ENCODE data around the gene KCNAB1. TPM values are rescaled to one million over a fixed set of nuclear protein-coding genes. Genes with fewer than 3 reads are reported as not detected.

KCNAB1 gene
- polyA plus RNA-seq, 4 donors = 1.0 to 3.9 TPM; not detected in 2

DNA sequence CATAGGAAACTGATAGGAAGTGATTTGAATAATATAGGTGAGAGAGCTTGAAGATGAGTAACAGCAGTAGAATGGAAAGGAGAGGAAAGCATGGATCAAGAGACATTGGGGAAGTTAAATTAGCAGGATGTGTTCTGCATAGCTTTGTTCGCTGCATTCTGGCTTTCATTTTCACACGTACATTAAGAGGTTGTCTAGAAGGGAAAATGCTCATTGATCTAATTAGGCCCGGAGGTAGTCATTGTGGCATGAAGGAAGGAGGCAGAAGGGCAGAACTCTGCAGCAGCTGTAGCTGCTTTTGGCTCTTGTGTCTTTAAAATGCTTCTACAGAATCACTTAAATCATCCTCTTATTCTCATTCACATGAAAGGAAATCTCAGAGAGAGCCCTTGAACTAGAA, 40.3 kb downstream of the KCNAB1 start:
- Histone ChIP-seq H3K36me3 (ENCODE audit: control insufficient read depth in 3 of 3, insufficient read depth in 2 of 3, low read depth in 1 of 3, low read length in 3 of 3) (no peaks in the 10 kb centered on the region), H3K27me3 (ENCODE audit: control insufficient read depth in 3 of 3, insufficient read depth in 3 of 3, low read length in 3 of 3) (no peaks in the 10 kb centered on the region), H3K27ac (ENCODE audit: low read depth in 1 of 3, low read length in 2 of 3) (no peak overlapping the region), H3K4me3 (ENCODE audit: low read depth in 1 of 3, low read length in 3 of 3) (no peak overlapping the region), H3K4me1 (ENCODE audit: control insufficient read depth in 3 of 3, insufficient read depth in 2 of 3, low read depth in 1 of 3, low read length in 2 of 3) (no peaks in the 10 kb centered on the region), H3K9me3 (ENCODE audit: control insufficient read depth in 2 of 2, insufficient read depth in 1 of 2, low read depth in 1 of 2, low read length in 1 of 2) (peaks cover 0 to 4% of the 10 kb centered on the region in 2 donors)
- 30 to 40% (median 36%) methylated on average over 3 of the region's 3 CpGs for WGBS, 3 donors
- DNase-seq = peak in 1 of 2 donors; percentile 16
- FAIRE-seq = no peak

- no peaks in the 10 kb centered on the region for H3K9me3 ChIP-seq (ENCODE audit: control insufficient read depth in 2 of 2, insufficient read depth in 1 of 2, low read depth in 1 of 2, low read length in 1 of 2)
- no peak overlapping the region for H3K27ac ChIP-seq (ENCODE audit: low read depth in 1 of 3, low read length in 2 of 3)
- no peak overlapping the region for H3K4me3 ChIP-seq (ENCODE audit: low read depth in 1 of 3, low read length in 3 of 3)
- H3K4me1 ChIP-seq (ENCODE audit: control insufficient read depth in 3 of 3, insufficient read depth in 2 of 3, low read depth in 1 of 3, low read length in 2 of 3) = no peaks in the 10 kb centered on the region
- no peak for DNase-seq
- H3K27me3 ChIP-seq (ENCODE audit: control insufficient read depth in 3 of 3, insufficient read depth in 3 of 3, low read length in 3 of 3) = no peaks in the 10 kb centered on the region
- FAIRE-seq = no peak
- H3K36me3 ChIP-seq (ENCODE audit: control insufficient read depth in 3 of 3, insufficient read depth in 2 of 3, low read depth in 1 of 3, low read length in 3 of 3) = no peaks in the 10 kb centered on the region
- WGBS, 3 donors = 20 to 48% (median 46%) methylated on average over 1 of the region's 1 CpG
Observed at GRCh38 chr3:156161172-156161571, 40.8 kb downstream of the KCNAB1 start.

DNA sequence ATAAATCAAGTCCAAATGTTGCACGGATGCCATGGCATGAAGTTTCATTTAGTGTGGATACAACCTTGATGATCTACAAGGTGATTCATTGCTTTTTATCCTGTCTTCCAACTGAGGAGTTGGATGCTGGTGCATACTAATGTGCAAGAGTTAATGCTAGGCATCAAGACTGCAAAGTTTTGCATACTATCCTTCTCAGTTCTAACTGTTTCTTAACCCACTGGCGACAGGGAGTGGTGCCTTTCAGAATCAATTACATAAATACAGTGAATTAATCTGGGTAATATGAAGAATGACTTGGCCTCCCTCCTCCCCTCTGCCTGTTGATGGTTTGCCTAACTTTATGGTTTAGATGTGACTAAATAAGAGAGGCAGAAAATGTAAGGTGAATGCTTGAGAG, 43.5 kb downstream of the KCNAB1 start:
- no peak overlapping the region for H3K4me3 ChIP-seq (ENCODE audit: low read depth in 1 of 3, low read length in 3 of 3)
- H3K36me3 ChIP-seq (ENCODE audit: control insufficient read depth in 3 of 3, insufficient read depth in 2 of 3, low read depth in 1 of 3, low read length in 3 of 3) = no peaks in the 10 kb centered on the region
- peaks cover 0 to 2% (median 0%) of the 10 kb centered on the region in 3 donors for H3K27me3 ChIP-seq (ENCODE audit: control insufficient read depth in 3 of 3, insufficient read depth in 3 of 3, low read length in 3 of 3)
- H3K27ac ChIP-seq (ENCODE audit: low read depth in 1 of 3, low read length in 2 of 3) = no peak overlapping the region
- no peaks in the 10 kb centered on the region for H3K9me3 ChIP-seq (ENCODE audit: control insufficient read depth in 2 of 2, insufficient read depth in 1 of 2, low read depth in 1 of 2, low read length in 1 of 2)
- H3K4me1 ChIP-seq (ENCODE audit: control insufficient read depth in 3 of 3, insufficient read depth in 2 of 3, low read depth in 1 of 3, low read length in 2 of 3) = no peaks in the 10 kb centered on the region
- no peak for FAIRE-seq
- no peak for DNase-seq
- 77 to 81% (median 77%) methylated on average over 2 of the region's 2 CpGs for WGBS, 3 donors

- peaks cover 0 to 2% (median 0%) of the 10 kb centered on the region in 3 donors for H3K27me3 ChIP-seq (ENCODE audit: control insufficient read depth in 3 of 3, insufficient read depth in 3 of 3, low read length in 3 of 3)
- no peak overlapping the region for H3K27ac ChIP-seq (ENCODE audit: low read depth in 1 of 3, low read length in 2 of 3)
- no peak overlapping the region for H3K4me3 ChIP-seq (ENCODE audit: low read depth in 1 of 3, low read length in 3 of 3)
- no peaks in the 10 kb centered on the region for H3K4me1 ChIP-seq (ENCODE audit: control insufficient read depth in 3 of 3, insufficient read depth in 2 of 3, low read depth in 1 of 3, low read length in 2 of 3)
- DNase-seq = no peak
- no peaks in the 10 kb centered on the region for H3K36me3 ChIP-seq (ENCODE audit: control insufficient read depth in 3 of 3, insufficient read depth in 2 of 3, low read depth in 1 of 3, low read length in 3 of 3)
- no peaks in the 10 kb centered on the region for H3K9me3 ChIP-seq (ENCODE audit: control insufficient read depth in 2 of 2, insufficient read depth in 1 of 2, low read depth in 1 of 2, low read length in 1 of 2)
- no peak for FAIRE-seq
- 71 to 85% (median 84%) methylated on average over 4 of the region's 4 CpGs for WGBS, 3 donors
Observed at GRCh38 chr3:156166808-156167207, 46.4 kb downstream of the KCNAB1 start.

- Histone ChIP-seq H3K4me1 (ENCODE audit: control insufficient read depth in 3 of 3, insufficient read depth in 2 of 3, low read depth in 1 of 3, low read length in 2 of 3) (no peaks in the 10 kb centered on the region), H3K27me3 (ENCODE audit: control insufficient read depth in 3 of 3, insufficient read depth in 3 of 3, low read length in 3 of 3) (peaks cover 0 to 2% (median 0%) of the 10 kb centered on the region in 3 donors), H3K27ac (ENCODE audit: low read depth in 1 of 3, low read length in 2 of 3) (no peak overlapping the region), H3K9me3 (ENCODE audit: control insufficient read depth in 2 of 2, insufficient read depth in 1 of 2, low read depth in 1 of 2, low read length in 1 of 2) (no peaks in the 10 kb centered on the region), H3K4me3 (ENCODE audit: low read depth in 1 of 3, low read length in 3 of 3) (no peak overlapping the region), H3K36me3 (ENCODE audit: control insufficient read depth in 3 of 3, insufficient read depth in 2 of 3, low read depth in 1 of 3, low read length in 3 of 3) (no peaks in the 10 kb centered on the region)
- FAIRE-seq (no peak), DNase-seq (no peak)
Observed at GRCh38 chr3:156170571-156170970, 50.2 kb downstream of the KCNAB1 start.

GRCh38 chr3:156171281-156172267, 51.2 kb downstream of the KCNAB1 start:
- peaks cover 0 to 2% (median 0%) of the 10 kb centered on the region in 3 donors for H3K27me3 ChIP-seq (ENCODE audit: control insufficient read depth in 3 of 3, insufficient read depth in 3 of 3, low read length in 3 of 3)
- DNase-seq = no peak
- no peak for FAIRE-seq
- no peaks in the 10 kb centered on the region for H3K36me3 ChIP-seq (ENCODE audit: control insufficient read depth in 3 of 3, insufficient read depth in 2 of 3, low read depth in 1 of 3, low read length in 3 of 3)
- H3K4me1 ChIP-seq (ENCODE audit: control insufficient read depth in 3 of 3, insufficient read depth in 2 of 3, low read depth in 1 of 3, low read length in 2 of 3) = no peaks in the 10 kb centered on the region
- H3K4me3 ChIP-seq (ENCODE audit: low read depth in 1 of 3, low read length in 3 of 3) = no peak overlapping the region
- 39 to 61% (median 46%) methylated on average over 5 of the region's 5 CpGs for WGBS, 3 donors
- no peaks in the 10 kb centered on the region for H3K9me3 ChIP-seq (ENCODE audit: control insufficient read depth in 2 of 2, insufficient read depth in 1 of 2, low read depth in 1 of 2, low read length in 1 of 2)
- no peak overlapping the region for H3K27ac ChIP-seq (ENCODE audit: low read depth in 1 of 3, low read length in 2 of 3)

DNA sequence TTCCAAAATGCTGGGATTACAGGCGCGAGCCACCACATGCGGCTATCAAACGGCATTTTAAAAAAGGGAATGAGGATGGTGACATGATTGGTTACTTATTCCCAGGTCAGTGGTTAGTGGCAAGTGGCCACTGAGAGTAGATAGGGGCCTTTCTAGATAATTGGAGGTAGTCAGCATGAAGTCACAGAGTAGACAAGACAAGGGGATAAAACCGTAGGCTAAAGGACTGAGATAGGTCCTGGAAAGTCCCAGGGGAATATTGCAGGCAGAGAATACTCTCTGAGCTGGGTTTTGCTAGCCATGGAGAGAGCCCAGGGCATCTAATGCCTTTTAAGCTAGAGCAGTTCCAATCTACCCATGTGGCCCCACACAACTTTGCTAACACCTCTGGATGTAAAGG, 52.2 kb downstream of the KCNAB1 start:
- DNase-seq (no peak), FAIRE-seq (no peak)
- no peaks in the 10 kb centered on the region for H3K9me3 ChIP-seq (ENCODE audit: control insufficient read depth in 2 of 2, insufficient read depth in 1 of 2, low read depth in 1 of 2, low read length in 1 of 2)
- WGBS, 3 donors = 89 to 91% (median 91%) methylated on average over 5 of the region's 5 CpGs
- H3K27me3 ChIP-seq (ENCODE audit: control insufficient read depth in 3 of 3, insufficient read depth in 3 of 3, low read length in 3 of 3) = no peaks in the 10 kb centered on the region
- H3K4me1 ChIP-seq (ENCODE audit: control insufficient read depth in 3 of 3, insufficient read depth in 2 of 3, low read depth in 1 of 3, low read length in 2 of 3) = no peaks in the 10 kb centered on the region
- no peak overlapping the region for H3K4me3 ChIP-seq (ENCODE audit: low read depth in 1 of 3, low read length in 3 of 3)
- no peaks in the 10 kb centered on the region for H3K36me3 ChIP-seq (ENCODE audit: control insufficient read depth in 3 of 3, insufficient read depth in 2 of 3, low read depth in 1 of 3, low read length in 3 of 3)
- H3K27ac ChIP-seq (ENCODE audit: low read depth in 1 of 3, low read length in 2 of 3) = no peak overlapping the region

- no peaks in the 10 kb centered on the region for H3K4me1 ChIP-seq (ENCODE audit: control insufficient read depth in 3 of 3, insufficient read depth in 2 of 3, low read depth in 1 of 3, low read length in 2 of 3)
- H3K9me3 ChIP-seq (ENCODE audit: control insufficient read depth in 2 of 2, insufficient read depth in 1 of 2, low read depth in 1 of 2, low read length in 1 of 2) = no peaks in the 10 kb centered on the region
- FAIRE-seq (no peak), DNase-seq (no peak)
- no peaks in the 10 kb centered on the region for H3K27me3 ChIP-seq (ENCODE audit: control insufficient read depth in 3 of 3, insufficient read depth in 3 of 3, low read length in 3 of 3)
- 72 to 88% (median 77%) methylated on average over 4 of the region's 4 CpGs for WGBS, 3 donors
- no peak overlapping the region for H3K27ac ChIP-seq (ENCODE audit: low read depth in 1 of 3, low read length in 2 of 3)
- H3K36me3 ChIP-seq (ENCODE audit: control insufficient read depth in 3 of 3, insufficient read depth in 2 of 3, low read depth in 1 of 3, low read length in 3 of 3) = no peaks in the 10 kb centered on the region
- no peak overlapping the region for H3K4me3 ChIP-seq (ENCODE audit: low read depth in 1 of 3, low read length in 3 of 3)
Observed at GRCh38 chr3:156174229-156174847, 54.0 kb downstream of the KCNAB1 start.
